Activated naive CD4-positive, alpha-beta T cell treated with anti-CD3 and anti-CD28 coated beads for 36 hours (primary cell): ENCODE results near the gene MMP7. TPM values are rescaled to one million over a fixed set of nuclear protein-coding genes. Genes with fewer than 3 reads are reported as not detected.

Experiments
- CTCF ChIA-PET: fragments of 350-600 bp; sonication (Branson Sonifier 250); formaldehyde crosslinking; loops from one replicate; lab custom pipeline; 2021; ENCODE audit warnings: antibody characterized with exemption; lab: Charles Lee
- DNase-seq: peaks from one replicate; pipeline ENCODE4 v3.0.0-alpha.2; 2020
- H3K27ac Mint-ChIP-seq: one replicate; pipeline ENCODE4 v1.8.0; 2021; ENCODE audit warnings: mild to moderate bottlenecking, mixed read lengths
- H3K27me3 Mint-ChIP-seq: one replicate; pipeline ENCODE4 v1.8.0; 2021; ENCODE audit warnings: low read depth, mixed read lengths
- H3K36me3 Mint-ChIP-seq: one replicate; pipeline ENCODE4 v1.8.0; 2021; ENCODE audit warnings: low read depth, mixed read lengths
- H3K4me1 Mint-ChIP-seq: one replicate; pipeline ENCODE4 v1.8.0; 2021; ENCODE audit warnings: low read depth, mixed read lengths
- H3K4me3 Mint-ChIP-seq: one replicate; pipeline ENCODE4 v1.8.0; 2021; ENCODE audit warnings: mild to moderate bottlenecking, moderate library complexity, mixed read lengths
- H3K9me3 Mint-ChIP-seq: one replicate; pipeline ENCODE4 v1.8.0; 2021; ENCODE audit warnings: mixed read lengths
- intact Hi-C: fragments of 100-400 bp; cut with micrococcal nuclease; formaldehyde crosslinking; loops from one replicate; pipeline ENCODE4 v1.15.1; 2023
- total RNA-seq, 2 experiments: library from RNA; stranded (reverse); gene quantifications; one replicate each; pipeline ENCODE4 v1.2.3, GENCODE V29; 2021

The MMP7 gene
- total RNA-seq, result not detected

DNA sequence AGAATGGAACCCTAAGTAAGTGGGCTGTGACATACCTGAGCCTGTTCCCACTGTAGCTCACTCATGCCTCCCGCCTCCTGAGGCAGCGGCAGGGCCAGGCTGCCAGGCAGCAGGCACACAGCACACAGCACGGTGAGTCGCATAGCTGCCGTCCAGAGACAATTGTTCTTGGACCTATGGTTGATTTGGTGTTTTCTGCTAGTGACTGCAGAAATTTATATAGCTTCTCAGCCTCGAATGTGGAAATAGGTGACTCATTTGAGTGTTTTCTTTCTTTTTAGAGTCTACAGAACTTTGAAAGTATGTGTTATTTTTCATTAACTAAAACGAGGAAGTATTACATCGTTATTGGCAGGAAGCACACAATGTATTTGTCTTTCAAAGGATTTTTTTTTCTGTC is at the start of gene MMP7:
TSS of gene MMP7 (minus strand) at position 190 of the 400 bp plus-strand sequence. CDS start at position 143, 47 bp downstream.
- Mint-ChIP-seq H3K36me3 (no peaks in the 10 kb centered on the region), H3K9me3 (no peaks in the 10 kb centered on the region), H3K27me3 (no peaks in the 10 kb centered on the region), H3K4me3 (peak within 1 kb of the TSS; percentile 3), H3K4me1 (peaks cover 7% of the 10 kb centered on the region), H3K27ac (no peak within 1 kb of the TSS)
- CTCF ChIA-PET, result no interaction called here
- intact Hi-C loops, result no loop called here
- DNase-seq, result no peak

DNA sequence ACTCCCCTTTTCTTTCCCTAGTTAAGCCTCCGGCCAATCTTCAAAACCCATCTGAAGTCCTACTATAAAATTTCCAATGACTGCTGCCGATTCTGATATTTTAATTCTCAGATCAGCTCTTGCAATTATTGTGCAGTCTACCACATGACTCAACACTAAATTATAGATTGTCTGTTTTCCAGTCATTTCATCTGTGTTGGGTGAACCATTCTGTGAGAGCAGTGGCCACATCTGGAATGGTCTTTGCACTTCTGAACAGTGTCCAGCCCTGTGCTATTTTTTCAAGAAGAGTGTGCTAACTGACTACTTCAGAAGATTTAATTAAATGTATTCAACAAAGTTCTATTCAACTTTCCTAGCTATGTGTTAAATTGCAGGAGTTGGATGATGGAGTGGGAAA is 47.2 kb upstream of the MMP7 start:
- Mint-ChIP-seq H3K36me3 (no peaks in the 10 kb centered on the region), H3K4me1 (peaks cover 29% of the 10 kb centered on the region), H3K27me3 (no peaks in the 10 kb centered on the region), H3K9me3 (no peaks in the 10 kb centered on the region), H3K4me3 (no peak overlapping the region), H3K27ac (peak overlapping the region; percentile 34)
- DNase-seq, result no peak
- CTCF ChIA-PET, result interaction anchor here (0.6 to 1.9 kb wide), 3 partner anchors 18 to 660 kb away, joined by 4 to 8 read pairs (median 4); no protein-coding TSS in a partner anchor
- intact Hi-C loops, result no loop called here

- no peak for DNase-seq
Measured at GRCh38 chr11:102577182-102577581, 46.6 kb upstream of the MMP7 start.

GRCh38 chr11:102576350-102576749 is 45.8 kb upstream of the MMP7 start:
- CTCF ChIA-PET, result interaction anchor here (0.8 to 0.9 kb wide), 2 partner anchors 20 to 34 kb away, joined by 3 read pairs; no protein-coding TSS in a partner anchor

More at GRCh38 chr11:102577182-102577581, 46.6 kb upstream of the MMP7 start:
- intact Hi-C loops, result no loop called here
- no peaks in the 10 kb centered on the region for H3K9me3 Mint-ChIP-seq
- no peaks in the 10 kb centered on the region for H3K27me3 Mint-ChIP-seq
- peak overlapping the region; percentile 34 for H3K27ac Mint-ChIP-seq
- no peak overlapping the region for H3K4me3 Mint-ChIP-seq
- CTCF ChIA-PET, result interaction anchor here (0.6 to 1.9 kb wide), 2 partner anchors 89 to 660 kb away, joined by 4 to 8 read pairs; no protein-coding TSS in a partner anchor
- H3K36me3 Mint-ChIP-seq, result no peaks in the 10 kb centered on the region
- peaks cover 29% of the 10 kb centered on the region for H3K4me1 Mint-ChIP-seq

DNA sequence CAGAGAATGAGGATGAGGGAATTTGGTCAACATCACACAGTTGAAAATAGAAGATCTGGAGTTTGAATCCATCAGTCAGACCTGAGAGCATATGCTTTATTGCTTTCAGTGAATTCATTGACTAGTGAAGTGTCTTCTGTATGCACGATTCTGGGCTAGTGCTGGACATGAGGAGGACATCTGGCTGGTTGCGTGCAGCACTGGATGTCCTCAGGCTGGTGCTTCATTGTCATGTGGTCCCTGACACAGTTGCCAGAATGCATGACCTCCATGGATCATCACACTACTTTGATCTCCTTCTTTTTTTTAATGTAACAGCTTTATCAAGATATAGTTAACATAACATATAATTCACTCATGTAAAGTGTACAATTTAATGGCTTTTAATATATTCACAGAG is 44.5 kb upstream of the MMP7 start:
- Mint-ChIP-seq H3K4me1 (peaks cover 22% of the 10 kb centered on the region), H3K4me3 (no peak overlapping the region), H3K9me3 (no peaks in the 10 kb centered on the region), H3K36me3 (no peaks in the 10 kb centered on the region), H3K27ac (no peak overlapping the region), H3K27me3 (no peaks in the 10 kb centered on the region)
- DNase-seq, result no peak
- CTCF ChIA-PET, result interaction anchor here (2.0 kb wide), 1 partner anchor 38 kb away, joined by 6 read pairs; no protein-coding TSS in a partner anchor
- intact Hi-C loops, result no loop called here

More at GRCh38 chr11:102576350-102576749, 45.8 kb upstream of the MMP7 start:
- intact Hi-C loops, result loop anchor here (1.0 kb wide), 1 partner anchor 12 kb away; no protein-coding TSS in a partner anchor
- H3K9me3 Mint-ChIP-seq, result no peaks in the 10 kb centered on the region
- DNase-seq, result no peak
- H3K4me3 Mint-ChIP-seq, result no peak overlapping the region
- H3K36me3 Mint-ChIP-seq, result no peaks in the 10 kb centered on the region
- peaks cover 29% of the 10 kb centered on the region for H3K4me1 Mint-ChIP-seq
- H3K27ac Mint-ChIP-seq, result no peak overlapping the region
- no peaks in the 10 kb centered on the region for H3K27me3 Mint-ChIP-seq

GRCh38 chr11:102573851-102574250 is 43.3 kb upstream of the MMP7 start:
- no peaks in the 10 kb centered on the region for H3K36me3 Mint-ChIP-seq

DNA sequence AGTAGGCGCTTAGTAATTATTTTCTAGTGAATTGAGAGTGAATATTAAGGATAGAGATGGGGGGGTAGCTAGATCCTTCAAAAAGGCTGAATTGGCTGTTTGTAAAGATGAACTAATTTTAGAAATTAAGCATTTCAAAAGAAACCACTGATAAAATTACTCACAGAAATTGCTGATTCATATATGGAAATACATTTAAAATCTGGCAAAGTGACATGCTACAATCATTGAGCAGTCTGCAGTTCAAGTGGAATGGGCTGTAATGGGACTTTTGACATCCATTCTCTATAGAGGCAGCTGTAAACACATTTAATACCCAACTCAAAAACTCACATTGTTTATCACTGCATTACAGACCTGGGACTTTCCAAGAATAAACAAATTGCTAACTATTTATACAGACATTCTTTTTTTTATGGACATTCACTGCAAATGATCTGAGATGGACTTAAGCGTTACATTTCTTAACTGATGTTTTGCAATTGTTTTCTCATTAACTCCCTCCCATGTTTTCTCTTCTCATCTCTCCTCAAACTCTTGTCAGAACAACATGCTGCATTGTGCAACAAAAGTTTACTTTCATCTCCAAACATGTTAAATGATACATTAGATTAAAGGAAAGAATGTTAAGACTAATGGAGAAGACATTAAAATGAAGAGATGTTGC is 42.1 kb upstream of the MMP7 start:
- DNase-seq, result no peak
- no peaks in the 10 kb centered on the region for H3K36me3 Mint-ChIP-seq
- H3K27ac Mint-ChIP-seq, result no peak overlapping the region
- no peak overlapping the region for H3K4me3 Mint-ChIP-seq
- H3K27me3 Mint-ChIP-seq, result no peaks in the 10 kb centered on the region
- peaks cover 14% of the 10 kb centered on the region for H3K9me3 Mint-ChIP-seq
- CTCF ChIA-PET, result no interaction called here
- peaks cover 19% of the 10 kb centered on the region for H3K4me1 Mint-ChIP-seq
- intact Hi-C loops, result no loop called here

More at GRCh38 chr11:102573851-102574250, 43.3 kb upstream of the MMP7 start:
- intact Hi-C loops, result no loop called here
- peaks cover 7% of the 10 kb centered on the region for H3K9me3 Mint-ChIP-seq
- peaks cover 18% of the 10 kb centered on the region for H3K4me1 Mint-ChIP-seq
- no peak for DNase-seq
- H3K27me3 Mint-ChIP-seq, result no peaks in the 10 kb centered on the region
- CTCF ChIA-PET, result interaction anchor here (1.0 to 2.0 kb wide), 2 partner anchors 39 to 78 kb away, joined by 3 to 6 read pairs; no protein-coding TSS in a partner anchor
- no peak overlapping the region for H3K4me3 Mint-ChIP-seq
- no peak overlapping the region for H3K27ac Mint-ChIP-seq

DNA sequence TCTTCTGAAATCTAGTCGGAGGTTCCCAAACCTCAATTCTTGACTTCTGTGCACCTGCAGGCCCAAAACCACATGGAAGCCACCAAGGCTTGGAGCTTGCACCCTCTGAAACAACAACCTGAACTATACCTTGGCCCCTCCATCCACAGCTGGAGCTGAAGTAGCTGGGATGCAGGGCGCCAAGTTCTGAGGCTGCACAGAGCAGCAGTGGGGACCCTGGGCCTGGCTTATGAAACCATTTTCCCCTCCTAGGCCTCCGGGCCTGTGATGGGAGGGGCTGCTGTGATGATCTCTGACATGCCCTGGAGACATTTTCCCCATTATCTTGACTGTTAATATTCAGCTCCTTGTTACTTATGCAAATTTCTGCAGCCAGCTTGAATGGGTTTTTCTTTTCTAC is 38.3 kb upstream of the MMP7 start:
- no peak for DNase-seq
- Mint-ChIP-seq H3K9me3 (peaks cover 24% of the 10 kb centered on the region), H3K27me3 (no peaks in the 10 kb centered on the region), H3K4me1 (peaks cover 6% of the 10 kb centered on the region), H3K27ac (no peak overlapping the region), H3K36me3 (peaks cover 4% of the 10 kb centered on the region), H3K4me3 (no peak overlapping the region)
- intact Hi-C loops, result no loop called here
- CTCF ChIA-PET, result interaction anchor here (0.6 kb wide), 1 partner anchor 274 kb away, joined by 3 read pairs; no protein-coding TSS in a partner anchor

DNA sequence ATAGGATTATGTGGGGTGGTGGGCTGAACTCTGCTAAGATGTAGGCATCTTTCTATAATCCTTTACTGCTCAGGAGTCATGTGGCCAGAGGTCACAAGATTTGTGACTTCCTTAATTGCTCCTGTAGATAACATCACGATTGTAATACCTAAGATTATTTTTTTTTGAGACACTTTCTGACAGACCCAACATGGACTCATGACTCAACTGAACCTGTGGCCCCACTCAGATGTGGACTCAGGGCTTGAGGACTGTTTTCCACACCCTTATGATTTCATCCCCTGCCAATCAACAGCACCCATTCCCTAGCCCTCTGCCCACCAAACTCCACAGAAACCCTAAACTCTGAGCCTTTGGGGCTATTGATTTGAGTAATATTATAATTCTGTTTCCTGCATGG is 35.6 kb upstream of the MMP7 start:
- DNase-seq, result no peak

DNA sequence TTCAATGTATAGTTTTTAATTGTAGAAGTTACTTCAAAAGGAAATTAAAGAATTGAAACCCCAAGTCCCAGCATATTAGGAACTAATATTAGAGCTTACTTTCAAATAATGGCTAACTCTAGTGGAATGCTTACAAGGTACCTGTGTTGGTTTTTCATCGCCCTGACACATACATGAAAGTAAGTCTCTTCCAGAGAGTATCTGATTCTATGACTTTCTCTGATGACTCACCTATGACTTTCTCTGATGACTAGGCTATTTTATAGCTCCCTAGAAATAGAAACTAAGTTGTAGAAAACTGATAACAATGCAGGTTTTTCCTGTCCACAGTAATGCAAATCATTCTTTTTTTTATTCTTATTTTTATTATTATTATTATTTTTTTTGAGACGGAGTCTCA is 33.6 kb upstream of the MMP7 start:
- H3K9me3 Mint-ChIP-seq, result peaks cover 18% of the 10 kb centered on the region
- H3K27ac Mint-ChIP-seq, result no peak overlapping the region
- intact Hi-C loops, result loop anchor here (1.0 to 5.0 kb wide), 8 partner anchors 12 to 647 kb away; partner anchors contain the start of genes ANGPTL5 and CEP126
- peaks cover 43% of the 10 kb centered on the region for H3K4me1 Mint-ChIP-seq
- no peaks in the 10 kb centered on the region for H3K27me3 Mint-ChIP-seq
- CTCF ChIA-PET, result interaction anchor here (0.7 kb wide), 1 partner anchor 222 kb away, joined by 4 read pairs; no protein-coding TSS in a partner anchor
- peaks cover 4% of the 10 kb centered on the region for H3K36me3 Mint-ChIP-seq
- no peak overlapping the region for H3K4me3 Mint-ChIP-seq
- DNase-seq, result no peak

More for the DNA sequence above, 35.6 kb upstream of the MMP7 start:
- intact Hi-C loops, result no loop called here
- H3K9me3 Mint-ChIP-seq, result peaks cover 24% of the 10 kb centered on the region
- no peak overlapping the region for H3K4me3 Mint-ChIP-seq
- H3K27me3 Mint-ChIP-seq, result no peaks in the 10 kb centered on the region
- no peak overlapping the region for H3K27ac Mint-ChIP-seq
- H3K4me1 Mint-ChIP-seq, result peaks cover 25% of the 10 kb centered on the region
- peaks cover 4% of the 10 kb centered on the region for H3K36me3 Mint-ChIP-seq
- CTCF ChIA-PET, result no interaction called here

DNA sequence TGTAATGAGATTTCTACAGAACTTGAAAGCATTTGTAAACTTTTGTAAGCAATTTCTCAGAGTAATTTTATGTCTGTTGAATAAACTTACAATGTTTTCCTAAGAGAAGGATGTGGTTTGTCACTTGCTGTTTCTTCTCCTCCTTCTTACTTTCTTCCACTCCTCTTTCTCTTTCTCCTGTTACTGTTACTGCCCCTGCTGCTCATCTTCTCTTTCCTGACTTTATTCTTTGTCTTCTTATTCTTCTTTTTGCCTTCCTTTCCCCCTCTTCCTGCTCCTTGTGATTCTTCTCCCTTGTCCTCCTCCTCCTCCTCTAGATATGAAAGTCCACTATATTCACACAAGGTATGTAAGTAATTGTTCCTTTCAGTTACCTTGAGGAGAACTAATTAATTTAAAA is 31.1 kb upstream of the MMP7 start:
- intact Hi-C loops, result loop anchor here (2.0 to 5.0 kb wide), 4 partner anchors 67 to 644 kb away; partner anchors contain the start of genes ANGPTL5 and CEP126
- H3K36me3 Mint-ChIP-seq, result peaks cover 4% of the 10 kb centered on the region
- H3K27me3 Mint-ChIP-seq, result no peaks in the 10 kb centered on the region
- H3K4me3 Mint-ChIP-seq, result no peak overlapping the region
- CTCF ChIA-PET, result interaction anchor here (1.2 kb wide), 1 partner anchor 103 kb away, joined by 3 read pairs; no protein-coding TSS in a partner anchor
- peaks cover 41% of the 10 kb centered on the region for H3K4me1 Mint-ChIP-seq
- peaks cover 5% of the 10 kb centered on the region for H3K9me3 Mint-ChIP-seq
- no peak for DNase-seq
- no peak overlapping the region for H3K27ac Mint-ChIP-seq

DNA sequence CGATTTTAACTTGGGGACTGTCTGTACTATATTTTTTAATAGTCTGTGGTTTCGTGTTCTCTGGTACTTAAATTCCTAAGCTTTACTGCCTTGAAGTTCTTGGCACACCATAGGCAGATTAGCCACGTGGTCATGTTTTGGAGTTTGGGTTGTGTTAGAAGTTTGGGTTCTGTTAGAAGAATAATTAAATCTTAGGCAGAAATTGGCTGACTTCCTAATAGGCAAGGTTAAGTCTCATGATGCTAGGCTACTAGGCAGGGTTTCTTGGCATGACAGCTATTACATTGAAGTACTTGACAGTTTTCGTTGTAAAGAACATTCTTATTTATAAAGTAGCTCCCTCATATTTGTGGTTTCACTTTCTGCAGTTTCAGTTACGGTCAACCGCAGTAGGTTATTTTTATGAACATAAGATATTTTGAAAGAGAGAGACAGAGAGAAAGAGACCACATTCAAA is 30.0 kb upstream of the MMP7 start:
- Mint-ChIP-seq H3K4me1 (peaks cover 41% of the 10 kb centered on the region), H3K9me3 (no peaks in the 10 kb centered on the region), H3K27ac (peak overlapping the region; percentile 39), H3K36me3 (no peaks in the 10 kb centered on the region), H3K27me3 (no peaks in the 10 kb centered on the region), H3K4me3 (peak overlapping the region; percentile 35)
- DNase-seq, result no peak
- CTCF ChIA-PET, result interaction anchor here (0.6 to 1.0 kb wide), 5 partner anchors 17 to 377 kb away, joined by 3 read pairs; no protein-coding TSS in a partner anchor
- intact Hi-C loops, result loop anchor here (1.0 to 5.0 kb wide), 6 partner anchors 20 to 643 kb away; partner anchors contain the start of genes ANGPTL5 and CEP126
